ENCODE measurements around the gene ANKLE1.

GRCh38 chr19:17333611-17334413 is 52.1 kb downstream of the ANKLE1 start:
- TF ChIP-seq, protein P1, sequence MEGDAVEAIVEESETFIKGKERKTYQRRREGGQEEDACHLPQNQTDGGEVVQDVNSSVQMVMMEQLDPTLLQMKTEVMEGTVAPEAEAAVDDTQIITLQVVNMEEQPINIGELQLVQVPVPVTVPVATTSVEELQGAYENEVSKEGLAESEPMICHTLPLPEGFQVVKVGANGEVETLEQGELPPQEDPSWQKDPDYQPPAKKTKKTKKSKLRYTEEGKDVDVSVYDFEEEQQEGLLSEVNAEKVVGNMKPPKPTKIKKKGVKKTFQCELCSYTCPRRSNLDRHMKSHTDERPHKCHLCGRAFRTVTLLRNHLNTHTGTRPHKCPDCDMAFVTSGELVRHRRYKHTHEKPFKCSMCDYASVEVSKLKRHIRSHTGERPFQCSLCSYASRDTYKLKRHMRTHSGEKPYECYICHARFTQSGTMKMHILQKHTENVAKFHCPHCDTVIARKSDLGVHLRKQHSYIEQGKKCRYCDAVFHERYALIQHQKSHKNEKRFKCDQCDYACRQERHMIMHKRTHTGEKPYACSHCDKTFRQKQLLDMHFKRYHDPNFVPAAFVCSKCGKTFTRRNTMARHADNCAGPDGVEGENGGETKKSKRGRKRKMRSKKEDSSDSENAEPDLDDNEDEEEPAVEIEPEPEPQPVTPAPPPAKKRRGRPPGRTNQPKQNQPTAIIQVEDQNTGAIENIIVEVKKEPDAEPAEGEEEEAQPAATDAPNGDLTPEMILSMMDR (conservative IDR thresholded peaks at IDR 0.05; ENCODE audit: low read length) = no peak
- TF ChIP-seq EZH2phosphoT487 (IDR thresholded peaks at IDR 0.05; ENCODE audit: borderline replicate concordance) = no peak
